Kidney epithelial cell (primary cell): ENCODE measurements around the gene FLT3. TPM values are rescaled to one million over a fixed set of nuclear protein-coding genes. Genes with fewer than 3 reads are reported as not detected.

Source experiments
- DNase-seq: peaks from one replicate; pipeline ENCODE4 v3.0.0-alpha.2; 2010; ENCODE audit warnings: low read depth
- H3K27me3 ChIP-seq: 2 replicates; pipeline ENCODE4 v1.6.0; 2011; ENCODE audit warnings: low read length; ENCODE audit not compliant: control insufficient read depth, insufficient read depth
- H3K36me3 ChIP-seq: 2 replicates; pipeline ENCODE4 v1.5.1; 2011; ENCODE audit warnings: low read length; ENCODE audit not compliant: control insufficient read depth, insufficient read depth
- H3K4me3 ChIP-seq: 2 replicates; pipeline ENCODE4 v1.5.1; 2011; ENCODE audit warnings: low read depth, mild to moderate bottlenecking, control low read depth, low read length
- total RNA-seq: library from RNA; depleted of rRNA; stranded (reverse); fragments of >200 nt; gene quantifications from 2 replicates; pipeline ENCODE4 v1.2.3, GENCODE V29; 2015
- TF ChIP-seq, protein P1 (sequence below): IDR thresholded peaks from 2 replicates; pipeline ENCODE4 v1.5.1; 2011; ENCODE audit warnings: mild to moderate bottlenecking, moderate library complexity, low read length, control low read depth, inconsistent platforms; ENCODE audit not compliant: insufficient read depth, poor library complexity, severe bottlenecking

FLT3 gene
- total RNA-seq, 1 donor from 2014 or later = 0.88 TPM

GRCh38 chr13:27969082-27969865 is 131.1 kb downstream of the FLT3 start, which contains the start of gene CDX2:
Gene CDX2, minus strand, starts transcription at chr13:27969315. Its CDS starts 309 bp downstream, at chr13:27969006.
- TF ChIP-seq, protein P1, sequence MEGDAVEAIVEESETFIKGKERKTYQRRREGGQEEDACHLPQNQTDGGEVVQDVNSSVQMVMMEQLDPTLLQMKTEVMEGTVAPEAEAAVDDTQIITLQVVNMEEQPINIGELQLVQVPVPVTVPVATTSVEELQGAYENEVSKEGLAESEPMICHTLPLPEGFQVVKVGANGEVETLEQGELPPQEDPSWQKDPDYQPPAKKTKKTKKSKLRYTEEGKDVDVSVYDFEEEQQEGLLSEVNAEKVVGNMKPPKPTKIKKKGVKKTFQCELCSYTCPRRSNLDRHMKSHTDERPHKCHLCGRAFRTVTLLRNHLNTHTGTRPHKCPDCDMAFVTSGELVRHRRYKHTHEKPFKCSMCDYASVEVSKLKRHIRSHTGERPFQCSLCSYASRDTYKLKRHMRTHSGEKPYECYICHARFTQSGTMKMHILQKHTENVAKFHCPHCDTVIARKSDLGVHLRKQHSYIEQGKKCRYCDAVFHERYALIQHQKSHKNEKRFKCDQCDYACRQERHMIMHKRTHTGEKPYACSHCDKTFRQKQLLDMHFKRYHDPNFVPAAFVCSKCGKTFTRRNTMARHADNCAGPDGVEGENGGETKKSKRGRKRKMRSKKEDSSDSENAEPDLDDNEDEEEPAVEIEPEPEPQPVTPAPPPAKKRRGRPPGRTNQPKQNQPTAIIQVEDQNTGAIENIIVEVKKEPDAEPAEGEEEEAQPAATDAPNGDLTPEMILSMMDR = no peak
- H3K36me3 ChIP-seq = no peaks in the 10 kb centered on the region
- DNase-seq = no peak
- peaks cover 93% of the 10 kb centered on the region for H3K27me3 ChIP-seq
- no peak within 1 kb of the TSS for H3K4me3 ChIP-seq

- peaks cover 91% of the 10 kb centered on the region for H3K27me3 ChIP-seq
- no peak overlapping the region for H3K4me3 ChIP-seq
- no peaks in the 10 kb centered on the region for H3K36me3 ChIP-seq
- TF ChIP-seq, protein P1 = no peak
- DNase-seq = no peak
These were observed 131.9 kb downstream of the FLT3 start for GRCh38 chr13:27968316-27969081.

- Histone ChIP-seq H3K36me3 (no peaks in the 10 kb centered on the region), H3K4me3 (no peak overlapping the region), H3K27me3 (peaks cover 93% of the 10 kb centered on the region)
- TF ChIP-seq, protein P1 = no peak
- no peak for DNase-seq
These were observed 132.6 kb downstream of the FLT3 start for GRCh38 chr13:27967736-27968315.

GRCh38 chr13:27967203-27967735 is 133.1 kb downstream of the FLT3 start:
- H3K4me3 ChIP-seq = no peak overlapping the region
- H3K27me3 ChIP-seq = peaks cover 93% of the 10 kb centered on the region
- TF ChIP-seq, protein P1 = no peak
- H3K36me3 ChIP-seq = no peaks in the 10 kb centered on the region
- no peak for DNase-seq

- H3K36me3 ChIP-seq = no peaks in the 10 kb centered on the region
- no peak overlapping the region for H3K4me3 ChIP-seq
- TF ChIP-seq, protein P1 = no peak
- DNase-seq = no peak
- peaks cover 91% of the 10 kb centered on the region for H3K27me3 ChIP-seq
These were observed 133.7 kb downstream of the FLT3 start for GRCh38 chr13:27966641-27967202.
